Panc1 (cell line): Measurements from ENCODE around the gene ERVFRD-1. TPM values are rescaled to one million over a fixed set of nuclear protein-coding genes. Genes with fewer than 3 reads are reported as not detected.

ENCODE experiments used
- ATAC-seq: fragments of 200-7000 bp; cut with Tn5 transposase; 2 replicates; pipeline ENCODE4 v1.9.1; 2020; ENCODE audit warnings: mild to moderate bottlenecking, moderate library complexity
- BruUV-seq: library from RNA; stranded (reverse); fragments of 400-500 nt; replicated peaks from 2 replicates; lab custom pipeline; 2021; lab: Mats Ljungman, UMichigan
- CTCF ChIA-PET: fragments of 300-600 bp; sonication (Branson Sonifier 250); formaldehyde crosslinking; loops from one replicate; lab custom pipeline; 2022; ENCODE audit warnings: antibody characterized with exemption; lab: Charles Lee
- POLR2A ChIA-PET: fragments of 300-600 bp; sonication (Branson Sonifier 250); formaldehyde crosslinking; loops from one replicate; lab custom pipeline; 2022; ENCODE audit warnings: antibody characterized with exemption; lab: Charles Lee
- DNase-seq: peaks from one replicate; pipeline ENCODE4 v3.0.0-alpha.2; 2010; ENCODE audit warnings: low read depth, low spot score
- H3K27ac ChIP-seq: 2 replicates; pipeline ENCODE4 v1.5.1; 2011; ENCODE audit warnings: mild to moderate bottlenecking, low read length, inconsistent platforms
- H3K27me3 ChIP-seq: fragments of 200-500 bp; sonication (Bioruptor generic); 2 replicates; pipeline ENCODE4 v1.6.0; 2014; ENCODE audit warnings: low read length, inconsistent platforms; ENCODE audit not compliant: control insufficient read depth, insufficient read depth
- H3K36me3 ChIP-seq: fragments of 200-500 bp; sonication (Bioruptor generic); 2 replicates; pipeline ENCODE4 v1.5.1; 2014; ENCODE audit warnings: inconsistent platforms, mild to moderate bottlenecking, low read length, moderate library complexity; ENCODE audit not compliant: control insufficient read depth, insufficient read depth
- H3K4me1 ChIP-seq: 2 replicates; pipeline ENCODE4 v1.5.1; 2011; ENCODE audit warnings: inconsistent platforms, mild to moderate bottlenecking, low read length, moderate library complexity; ENCODE audit not compliant: control insufficient read depth, insufficient read depth
- H3K4me3 ChIP-seq, 2 experiments: 2 replicates each; pipeline ENCODE4 v1.5.1; 2011 to 2012; ENCODE audit warnings: low read depth in 2 of 2, low read length in 2 of 2, mild to moderate bottlenecking in 2 of 2, inconsistent platforms in 1 of 2, moderate library complexity in 1 of 2
- H3K9me3 ChIP-seq: fragments of 200-500 bp; sonication (Bioruptor generic); 2 replicates; pipeline ENCODE4 v1.5.1; 2014; ENCODE audit warnings: low read depth, mild to moderate bottlenecking, inconsistent platforms, low read length, moderate library complexity; ENCODE audit not compliant: control insufficient read depth, insufficient read depth
- POLR2AphosphoS5 ChIP-seq: IDR thresholded peaks from 2 replicates; pipeline ENCODE4 v1.6.1; 2012; ENCODE audit warnings: mild to moderate bottlenecking, low read depth, low read length, moderate library complexity
- SIN3A ChIP-seq: IDR thresholded peaks from 2 replicates; pipeline ENCODE4 v1.6.1; 2012; ENCODE audit warnings: low read depth, mild to moderate bottlenecking, low read length, moderate library complexity, borderline replicate concordance; ENCODE audit not compliant: insufficient read depth
- TCF7L2 ChIP-seq: IDR thresholded peaks from 2 replicates; pipeline ENCODE4 v1.6.1; 2011; ENCODE audit warnings: mild to moderate bottlenecking, low read depth, low read length, inconsistent platforms
- in situ Hi-C: cut with HindIII; loops from 2 replicates; pipeline ENCODE4 v1.10.0; 2016; ENCODE audit warnings: low sequenced_read_pairs, low pct_unique_long_range_greater_than_20kb
- intact Hi-C: fragments of 100-400 bp; cut with micrococcal nuclease; formaldehyde crosslinking; loops from one replicate; pipeline ENCODE4 v1.10.0; 2022; ENCODE audit not compliant: unreplicated experiment
- total RNA-seq: library from RNA; stranded (reverse); gene quantifications from one replicate; pipeline ENCODE4 v1.2.1, GENCODE V29; 2021; ENCODE audit not compliant: unreplicated experiment
- TF ChIP-seq, protein P1 (sequence below), 2 experiments: IDR thresholded peaks; 2 replicates each; pipeline ENCODE4 v1.6.1; 2011 to 2012; ENCODE audit warnings: low read depth in 2 of 2, control low read depth in 1 of 2, low read length in 1 of 2, mild to moderate bottlenecking in 1 of 2, moderate library complexity in 1 of 2; ENCODE audit not compliant: insufficient read depth in 1 of 2
- TF ChIP-seq, protein P2 (sequence below): fragments of 450-650 bp; IDR thresholded peaks from 2 replicates; pipeline ENCODE4 v1.5.1; 2017; ENCODE audit warnings: mild to moderate bottlenecking

ERVFRD-1 gene
- total RNA-seq, 1 experiment from 2014 or later, result not detected

GRCh38 chr6:11111769-11112437 lies 378 bp upstream of the ERVFRD-1 start:
- Histone ChIP-seq H3K27me3 (no peaks in the 10 kb centered on the region), H3K9me3 (no peaks in the 10 kb centered on the region), H3K4me1 (no peaks in the 10 kb centered on the region), H3K36me3 (no peaks in the 10 kb centered on the region), H3K4me3 (no peak overlapping the region), H3K27ac (no peak overlapping the region)
- ATAC-seq (0 out of 2 replicates have a peak, but pooled peaks have one; percentile 29), DNase-seq (no peak)
- in situ Hi-C loops, result no loop called here
- ChIA-PET POLR2A (no interaction called here), CTCF (no interaction called here)
- BruUV-seq, result no TSS peak
- TF ChIP-seq POLR2AphosphoS5 (no peak), SIN3A (no peak), TCF7L2 (no peak)
- TF ChIP-seq, protein P1, sequence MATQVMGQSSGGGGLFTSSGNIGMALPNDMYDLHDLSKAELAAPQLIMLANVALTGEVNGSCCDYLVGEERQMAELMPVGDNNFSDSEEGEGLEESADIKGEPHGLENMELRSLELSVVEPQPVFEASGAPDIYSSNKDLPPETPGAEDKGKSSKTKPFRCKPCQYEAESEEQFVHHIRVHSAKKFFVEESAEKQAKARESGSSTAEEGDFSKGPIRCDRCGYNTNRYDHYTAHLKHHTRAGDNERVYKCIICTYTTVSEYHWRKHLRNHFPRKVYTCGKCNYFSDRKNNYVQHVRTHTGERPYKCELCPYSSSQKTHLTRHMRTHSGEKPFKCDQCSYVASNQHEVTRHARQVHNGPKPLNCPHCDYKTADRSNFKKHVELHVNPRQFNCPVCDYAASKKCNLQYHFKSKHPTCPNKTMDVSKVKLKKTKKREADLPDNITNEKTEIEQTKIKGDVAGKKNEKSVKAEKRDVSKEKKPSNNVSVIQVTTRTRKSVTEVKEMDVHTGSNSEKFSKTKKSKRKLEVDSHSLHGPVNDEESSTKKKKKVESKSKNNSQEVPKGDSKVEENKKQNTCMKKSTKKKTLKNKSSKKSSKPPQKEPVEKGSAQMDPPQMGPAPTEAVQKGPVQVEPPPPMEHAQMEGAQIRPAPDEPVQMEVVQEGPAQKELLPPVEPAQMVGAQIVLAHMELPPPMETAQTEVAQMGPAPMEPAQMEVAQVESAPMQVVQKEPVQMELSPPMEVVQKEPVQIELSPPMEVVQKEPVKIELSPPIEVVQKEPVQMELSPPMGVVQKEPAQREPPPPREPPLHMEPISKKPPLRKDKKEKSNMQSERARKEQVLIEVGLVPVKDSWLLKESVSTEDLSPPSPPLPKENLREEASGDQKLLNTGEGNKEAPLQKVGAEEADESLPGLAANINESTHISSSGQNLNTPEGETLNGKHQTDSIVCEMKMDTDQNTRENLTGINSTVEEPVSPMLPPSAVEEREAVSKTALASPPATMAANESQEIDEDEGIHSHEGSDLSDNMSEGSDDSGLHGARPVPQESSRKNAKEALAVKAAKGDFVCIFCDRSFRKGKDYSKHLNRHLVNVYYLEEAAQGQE (IDR thresholded peaks at IDR 0.05; ENCODE audit: insufficient read depth in 1 of 2, low read depth in 2 of 2, low read length in 1 of 2), result no peak
- TF ChIP-seq, protein P2, sequence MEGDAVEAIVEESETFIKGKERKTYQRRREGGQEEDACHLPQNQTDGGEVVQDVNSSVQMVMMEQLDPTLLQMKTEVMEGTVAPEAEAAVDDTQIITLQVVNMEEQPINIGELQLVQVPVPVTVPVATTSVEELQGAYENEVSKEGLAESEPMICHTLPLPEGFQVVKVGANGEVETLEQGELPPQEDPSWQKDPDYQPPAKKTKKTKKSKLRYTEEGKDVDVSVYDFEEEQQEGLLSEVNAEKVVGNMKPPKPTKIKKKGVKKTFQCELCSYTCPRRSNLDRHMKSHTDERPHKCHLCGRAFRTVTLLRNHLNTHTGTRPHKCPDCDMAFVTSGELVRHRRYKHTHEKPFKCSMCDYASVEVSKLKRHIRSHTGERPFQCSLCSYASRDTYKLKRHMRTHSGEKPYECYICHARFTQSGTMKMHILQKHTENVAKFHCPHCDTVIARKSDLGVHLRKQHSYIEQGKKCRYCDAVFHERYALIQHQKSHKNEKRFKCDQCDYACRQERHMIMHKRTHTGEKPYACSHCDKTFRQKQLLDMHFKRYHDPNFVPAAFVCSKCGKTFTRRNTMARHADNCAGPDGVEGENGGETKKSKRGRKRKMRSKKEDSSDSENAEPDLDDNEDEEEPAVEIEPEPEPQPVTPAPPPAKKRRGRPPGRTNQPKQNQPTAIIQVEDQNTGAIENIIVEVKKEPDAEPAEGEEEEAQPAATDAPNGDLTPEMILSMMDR, result no peak
- intact Hi-C loops, result no loop called here

- no peak overlapping the region for H3K4me3 ChIP-seq
Observed at GRCh38 chr6:11108726-11109125, 2.8 kb downstream of the ERVFRD-1 start.

More at GRCh38 chr6:11108726-11109125, 2.8 kb downstream of the ERVFRD-1 start:
- DNase-seq (no peak), ATAC-seq (no peak)
- Histone ChIP-seq H3K36me3 (no peaks in the 10 kb centered on the region), H3K27ac (no peak overlapping the region), H3K9me3 (no peaks in the 10 kb centered on the region), H3K27me3 (no peaks in the 10 kb centered on the region), H3K4me1 (no peaks in the 10 kb centered on the region)
- BruUV-seq, result no TSS peak
- TF ChIP-seq POLR2AphosphoS5 (no peak), SIN3A (no peak), TCF7L2 (no peak)
- TF ChIP-seq, protein P1 (IDR thresholded peaks at IDR 0.05; ENCODE audit: insufficient read depth in 1 of 2, low read depth in 2 of 2, low read length in 1 of 2), result no peak
- TF ChIP-seq, protein P2, result no peak
- in situ Hi-C loops (no loop called here), intact Hi-C loops (no loop called here)
- POLR2A ChIA-PET, result no interaction called here
- CTCF ChIA-PET, result no interaction called here
